Activated CD4-positive, alpha-beta memory T cell treated with anti-CD3 and anti-CD28 coated beads for 36 hours (primary cell): ENCODE data around the gene CXCL8. TPM values are rescaled to one million over a fixed set of nuclear protein-coding genes. Genes with fewer than 3 reads are reported as not detected.
"Not testable (repeated sequence)": the region's sequence is repeated elsewhere in the genome, so short reads cannot be mapped to it uniquely, and the experiment has no call there.

ENCODE experiments used
- CTCF ChIA-PET: fragments of 350-600 bp; sonication (Branson Sonifier 250); formaldehyde crosslinking; loops from one replicate; lab custom pipeline; 2021; ENCODE audit warnings: antibody characterized with exemption, inconsistent platforms; lab: Charles Lee
- POLR2A ChIA-PET: fragments of 350-600 bp; sonication (Branson Sonifier 250); formaldehyde crosslinking; loops from one replicate; lab custom pipeline; 2021; ENCODE audit warnings: antibody characterized with exemption; lab: Charles Lee
- DNase-seq: peaks from one replicate; pipeline ENCODE4 v3.0.0-alpha.2; 2020
- H3K27ac Mint-ChIP-seq: one replicate; pipeline ENCODE4 v1.8.0; 2021; ENCODE audit warnings: mixed read lengths
- H3K27me3 Mint-ChIP-seq: one replicate; pipeline ENCODE4 v1.8.0; 2021; ENCODE audit warnings: mixed read lengths
- H3K36me3 Mint-ChIP-seq: one replicate; pipeline ENCODE4 v1.8.0; 2021; ENCODE audit warnings: mixed read lengths
- H3K4me1 Mint-ChIP-seq: one replicate; pipeline ENCODE4 v1.8.0; 2021; ENCODE audit warnings: low read depth, mixed read lengths
- H3K4me3 Mint-ChIP-seq: one replicate; pipeline ENCODE4 v1.8.0; 2021; ENCODE audit warnings: mild to moderate bottlenecking, mixed read lengths
- H3K9me3 Mint-ChIP-seq: one replicate; pipeline ENCODE4 v1.8.0; 2021; ENCODE audit warnings: mixed read lengths
- intact Hi-C: fragments of 100-400 bp; cut with micrococcal nuclease; formaldehyde crosslinking; loops from one replicate; pipeline ENCODE4 v1.15.1; 2023
- total RNA-seq, 2 experiments: library from RNA; stranded (reverse); gene quantifications; one replicate each; pipeline ENCODE4 v1.2.3, GENCODE V29; 2021

Gene CXCL8
- total RNA-seq, result under 1 TPM; 0.56 to 0.81 TPM

DNA sequence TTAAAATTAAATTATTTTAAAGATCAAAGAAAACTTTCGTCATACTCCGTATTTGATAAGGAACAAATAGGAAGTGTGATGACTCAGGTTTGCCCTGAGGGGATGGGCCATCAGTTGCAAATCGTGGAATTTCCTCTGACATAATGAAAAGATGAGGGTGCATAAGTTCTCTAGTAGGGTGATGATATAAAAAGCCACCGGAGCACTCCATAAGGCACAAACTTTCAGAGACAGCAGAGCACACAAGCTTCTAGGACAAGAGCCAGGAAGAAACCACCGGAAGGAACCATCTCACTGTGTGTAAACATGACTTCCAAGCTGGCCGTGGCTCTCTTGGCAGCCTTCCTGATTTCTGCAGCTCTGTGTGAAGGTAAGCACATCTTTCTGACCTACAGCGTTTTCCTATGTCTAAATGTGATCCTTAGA lies at the start of gene CXCL8:
TSS of gene CXCL8 (plus strand) at position 217 of the 426 bp plus-strand sequence. CDS start at position 307, 90 bp downstream.
- CTCF ChIA-PET, result no interaction called here
- Mint-ChIP-seq H3K36me3 (no peaks in the 10 kb centered on the region), H3K4me3 (no peak within 1 kb of the TSS), H3K9me3 (peaks cover 2% of the 10 kb centered on the region), H3K27me3 (no peaks in the 10 kb centered on the region), H3K27ac (no peak within 1 kb of the TSS), H3K4me1 (no peaks in the 10 kb centered on the region)
- intact Hi-C loops, result no loop called here
- POLR2A ChIA-PET, result no interaction called here
- no peak for DNase-seq

DNA sequence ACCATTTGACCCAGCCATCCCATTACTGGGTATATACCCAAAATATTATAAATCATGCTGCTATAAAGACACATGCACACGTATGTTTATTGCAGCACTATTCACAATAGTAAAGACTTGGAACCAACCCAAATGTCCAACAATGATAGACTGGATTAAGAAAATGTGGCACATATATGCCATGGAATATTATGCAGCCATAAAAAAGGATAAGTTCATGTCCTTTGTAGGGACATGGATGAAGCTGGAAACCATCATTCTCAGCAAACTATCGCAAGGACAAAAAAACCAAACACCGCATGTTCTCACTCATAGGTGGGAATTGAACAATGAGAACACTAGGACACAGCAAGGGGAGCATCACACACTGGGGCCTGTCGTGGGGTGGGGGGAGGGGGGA lies 49.2 kb upstream of the CXCL8 start:
- intact Hi-C loops, DNase-seq, H3K4me1 Mint-ChIP-seq, H3K9me3 Mint-ChIP-seq, H3K27ac Mint-ChIP-seq, H3K36me3 Mint-ChIP-seq, H3K4me3 Mint-ChIP-seq, CTCF ChIA-PET, POLR2A ChIA-PET, H3K27me3 Mint-ChIP-seq: not testable (repeated sequence)

DNA sequence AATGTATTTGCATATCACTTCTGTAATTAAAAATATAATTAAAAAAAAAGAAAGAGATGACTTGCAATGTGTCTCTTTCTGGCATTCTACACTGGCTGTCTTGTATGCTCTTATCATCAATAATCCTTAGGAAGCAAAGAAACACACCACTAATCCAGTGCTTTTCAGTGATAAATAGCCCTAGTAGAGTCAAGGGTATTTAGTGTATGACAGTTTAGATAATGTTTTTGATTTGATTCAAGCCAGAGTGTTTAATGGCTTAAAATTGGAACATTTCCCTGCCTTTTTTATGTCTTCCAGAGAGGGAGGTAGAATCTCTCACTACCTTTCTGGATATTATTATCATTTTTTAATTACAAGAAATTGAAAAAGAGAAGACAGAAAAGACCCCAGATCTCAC lies 48.6 kb upstream of the CXCL8 start:
- ChIA-PET CTCF (no interaction called here), POLR2A (no interaction called here)
- H3K4me1 Mint-ChIP-seq, result no peaks in the 10 kb centered on the region
- no peaks in the 10 kb centered on the region for H3K36me3 Mint-ChIP-seq
- intact Hi-C loops, result no loop called here
- no peak for DNase-seq
- H3K27ac Mint-ChIP-seq, result no peak overlapping the region
- H3K4me3 Mint-ChIP-seq, result no peak overlapping the region
- H3K9me3 Mint-ChIP-seq, result peaks cover 3% of the 10 kb centered on the region
- no peaks in the 10 kb centered on the region for H3K27me3 Mint-ChIP-seq

DNA sequence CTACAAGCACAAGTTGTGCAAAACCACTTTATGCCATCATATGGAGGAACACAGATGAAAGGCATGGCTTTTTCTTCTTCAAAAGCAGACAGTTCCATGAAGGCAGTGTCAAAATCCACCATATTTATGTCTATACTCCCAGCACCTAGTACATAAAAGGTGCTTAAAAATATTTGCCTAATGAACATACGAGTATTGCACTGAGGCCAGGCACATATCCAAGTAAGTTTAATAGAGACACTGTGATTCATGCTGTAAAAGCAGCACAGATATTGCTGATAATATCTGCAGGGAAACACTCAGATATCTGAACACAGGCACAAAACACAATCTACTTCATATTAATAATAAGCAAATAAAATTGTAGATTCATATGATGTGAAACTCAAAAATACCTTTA lies 48.1 kb upstream of the CXCL8 start:
- H3K27ac Mint-ChIP-seq, result no peak overlapping the region

DNA sequence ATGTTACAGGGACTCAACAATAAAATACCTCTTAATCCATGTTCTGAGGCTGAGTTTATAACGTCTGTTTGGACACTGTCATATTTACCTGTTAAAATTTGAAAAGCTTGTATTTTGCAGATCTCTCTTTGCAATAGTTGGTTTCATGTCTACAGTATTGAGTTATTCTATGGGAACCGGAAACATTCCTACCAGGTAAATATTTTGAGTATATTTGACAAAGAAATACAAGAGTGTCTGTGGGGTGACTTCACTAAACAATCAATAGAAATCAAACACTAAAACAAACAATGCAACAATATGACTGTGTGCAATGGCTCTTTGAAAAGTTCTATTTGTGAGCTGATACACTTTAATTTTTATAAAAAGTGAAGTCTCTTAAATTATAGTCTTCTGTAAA lies 47.7 kb upstream of the CXCL8 start:
- Mint-ChIP-seq H3K9me3 (peaks cover 3% of the 10 kb centered on the region), H3K27me3 (no peaks in the 10 kb centered on the region), H3K36me3 (no peaks in the 10 kb centered on the region), H3K27ac (no peak overlapping the region), H3K4me1 (no peaks in the 10 kb centered on the region), H3K4me3 (no peak overlapping the region)
- DNase-seq, result no peak
- CTCF ChIA-PET, result no interaction called here
- intact Hi-C loops, result no loop called here
- POLR2A ChIA-PET, result no interaction called here

More for the DNA sequence above, 48.1 kb upstream of the CXCL8 start:
- no peaks in the 10 kb centered on the region for H3K36me3 Mint-ChIP-seq
- H3K4me1 Mint-ChIP-seq, result no peaks in the 10 kb centered on the region
- DNase-seq, result no peak
- H3K9me3 Mint-ChIP-seq, result peaks cover 3% of the 10 kb centered on the region
- CTCF ChIA-PET, result no interaction called here
- H3K27me3 Mint-ChIP-seq, result no peaks in the 10 kb centered on the region
- POLR2A ChIA-PET, result no interaction called here
- H3K4me3 Mint-ChIP-seq, result no peak overlapping the region
- intact Hi-C loops, result no loop called here

GRCh38 chr4:73693811-73694210 lies 46.6 kb upstream of the CXCL8 start:
- peaks cover 3% of the 10 kb centered on the region for H3K9me3 Mint-ChIP-seq
- intact Hi-C loops, result no loop called here
- H3K36me3 Mint-ChIP-seq, result no peaks in the 10 kb centered on the region
- POLR2A ChIA-PET, result no interaction called here
- CTCF ChIA-PET, result no interaction called here
- H3K27ac Mint-ChIP-seq, result no peak overlapping the region
- H3K4me3 Mint-ChIP-seq, result no peak overlapping the region
- DNase-seq, result no peak
- H3K27me3 Mint-ChIP-seq, result no peaks in the 10 kb centered on the region
- no peaks in the 10 kb centered on the region for H3K4me1 Mint-ChIP-seq

DNA sequence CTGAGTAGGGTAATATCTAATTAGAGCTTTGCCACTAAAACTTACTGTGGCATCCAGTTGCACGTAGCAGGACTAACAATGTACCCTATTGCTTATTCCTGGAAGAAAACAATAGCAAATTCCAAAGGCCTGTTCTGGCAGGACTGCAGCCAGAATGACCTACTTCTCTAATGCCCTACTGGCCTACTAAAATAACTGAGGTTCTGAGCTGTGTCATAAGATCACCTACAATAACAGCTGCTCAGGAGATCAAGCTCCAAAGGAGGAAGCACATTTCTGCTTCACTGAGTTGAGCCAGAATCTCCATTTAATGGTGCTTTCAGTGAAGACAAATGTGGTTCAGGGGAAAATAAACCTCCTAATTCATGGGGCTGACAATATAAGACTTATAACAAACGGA lies 42.2 kb upstream of the CXCL8 start:
- DNase-seq, result no peak
- Mint-ChIP-seq H3K4me1 (no peaks in the 10 kb centered on the region), H3K36me3 (no peaks in the 10 kb centered on the region), H3K9me3 (no peaks in the 10 kb centered on the region), H3K4me3 (no peak overlapping the region), H3K27ac (no peak overlapping the region), H3K27me3 (peaks cover 2% of the 10 kb centered on the region)
- intact Hi-C loops, result no loop called here
- ChIA-PET POLR2A (no interaction called here), CTCF (no interaction called here)

DNA sequence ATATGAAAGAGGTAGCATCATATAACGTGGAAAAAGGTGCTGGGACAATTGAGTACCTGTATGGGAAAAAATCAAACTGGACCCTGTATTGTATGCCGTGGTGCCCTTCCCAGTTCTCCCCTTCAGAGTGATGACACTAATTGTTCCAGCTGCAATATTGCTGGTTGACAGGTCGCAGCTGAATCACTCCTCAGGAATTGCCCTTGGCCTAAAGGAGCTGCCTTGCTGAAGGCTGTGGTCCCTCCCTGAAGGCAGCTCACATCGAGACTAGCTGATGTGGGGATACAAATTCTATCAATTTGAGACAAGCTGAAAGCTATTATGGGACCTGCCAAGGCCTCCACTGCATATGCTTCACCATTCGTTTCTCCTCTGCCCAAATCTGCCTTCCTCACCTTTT lies 39.3 kb upstream of the CXCL8 start:
- ChIA-PET POLR2A (no interaction called here), CTCF (no interaction called here)
- Mint-ChIP-seq H3K4me3 (no peak overlapping the region), H3K4me1 (no peaks in the 10 kb centered on the region), H3K9me3 (no peaks in the 10 kb centered on the region), H3K27me3 (peaks cover 8% of the 10 kb centered on the region), H3K36me3 (no peaks in the 10 kb centered on the region), H3K27ac (no peak overlapping the region)
- no peak for DNase-seq
- intact Hi-C loops, result no loop called here

- H3K36me3 Mint-ChIP-seq, result no peaks in the 10 kb centered on the region
- H3K9me3 Mint-ChIP-seq, result no peaks in the 10 kb centered on the region
- no peak overlapping the region for H3K27ac Mint-ChIP-seq
- peaks cover 10% of the 10 kb centered on the region for H3K27me3 Mint-ChIP-seq
- POLR2A ChIA-PET, result no interaction called here
- CTCF ChIA-PET, result no interaction called here
- H3K4me1 Mint-ChIP-seq, result no peaks in the 10 kb centered on the region
- H3K4me3 Mint-ChIP-seq, result no peak overlapping the region
- DNase-seq, result no peak
- intact Hi-C loops, result no loop called here
Measured at GRCh38 chr4:73702796-73703287, 37.5 kb upstream of the CXCL8 start.

GRCh38 chr4:73703320-73703719 lies 37.0 kb upstream of the CXCL8 start:
- H3K4me1 Mint-ChIP-seq, result no peaks in the 10 kb centered on the region
- H3K27me3 Mint-ChIP-seq, result peaks cover 10% of the 10 kb centered on the region
- intact Hi-C loops, result no loop called here
- no peak overlapping the region for H3K4me3 Mint-ChIP-seq
- no peaks in the 10 kb centered on the region for H3K9me3 Mint-ChIP-seq
- no peaks in the 10 kb centered on the region for H3K36me3 Mint-ChIP-seq
- no peak overlapping the region for H3K27ac Mint-ChIP-seq
- POLR2A ChIA-PET, result no interaction called here
- CTCF ChIA-PET, result no interaction called here
- DNase-seq, result no peak

DNA sequence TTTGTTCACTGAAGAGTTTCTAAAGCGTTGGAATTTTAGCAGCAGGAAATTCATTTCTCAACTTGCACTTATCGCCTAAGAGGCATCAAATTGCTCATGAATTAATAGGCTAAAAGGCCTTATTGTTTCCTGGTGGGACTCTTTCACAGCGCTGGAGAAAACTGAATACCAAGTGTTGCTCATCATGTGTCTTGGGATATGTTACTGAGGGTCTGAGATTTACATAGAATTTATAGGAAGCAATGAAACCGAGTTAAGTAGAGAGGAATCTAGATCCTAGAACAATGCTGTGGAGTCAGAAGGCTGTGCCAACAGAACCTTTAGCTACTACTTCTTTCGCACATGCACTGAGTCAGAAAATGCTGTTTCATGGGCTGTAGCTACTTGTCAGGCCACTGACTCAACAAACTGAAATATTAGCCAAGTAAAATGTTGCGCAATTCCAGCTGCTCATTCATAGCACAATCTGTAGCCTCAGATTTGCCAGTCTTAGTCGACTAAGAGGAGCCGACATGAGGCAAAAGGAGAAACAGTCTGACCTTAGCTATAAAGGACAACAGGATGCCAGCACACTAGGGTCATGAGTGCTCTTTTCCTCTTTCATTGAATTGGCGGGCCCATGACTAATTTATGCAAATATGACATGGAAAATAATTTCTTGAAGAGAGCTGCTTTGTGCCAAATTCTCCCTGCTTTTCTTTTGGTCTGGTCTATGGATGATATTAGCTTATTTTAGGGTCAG lies 35.9 kb upstream of the CXCL8 start:
- no peaks in the 10 kb centered on the region for H3K36me3 Mint-ChIP-seq
- DNase-seq, result no peak
- intact Hi-C loops, result no loop called here

GRCh38 chr4:73705056-73705432 lies 35.3 kb upstream of the CXCL8 start:
- H3K4me3 Mint-ChIP-seq, result no peak overlapping the region
- ChIA-PET CTCF (no interaction called here), POLR2A (no interaction called here)
- H3K27ac Mint-ChIP-seq, result no peak overlapping the region
- H3K27me3 Mint-ChIP-seq, result peaks cover 10% of the 10 kb centered on the region
- no peaks in the 10 kb centered on the region for H3K9me3 Mint-ChIP-seq
- no peak for DNase-seq
- H3K36me3 Mint-ChIP-seq, result no peaks in the 10 kb centered on the region
- no peaks in the 10 kb centered on the region for H3K4me1 Mint-ChIP-seq
- intact Hi-C loops, result no loop called here

More for the DNA sequence above, 35.9 kb upstream of the CXCL8 start:
- POLR2A ChIA-PET, result no interaction called here
- Mint-ChIP-seq H3K27ac (no peak overlapping the region), H3K4me3 (no peak overlapping the region), H3K4me1 (no peaks in the 10 kb centered on the region), H3K27me3 (peaks cover 10% of the 10 kb centered on the region), H3K9me3 (no peaks in the 10 kb centered on the region)
- CTCF ChIA-PET, result no interaction called here

GRCh38 chr4:73705721-73706120 lies 34.6 kb upstream of the CXCL8 start:
- Mint-ChIP-seq H3K4me3 (no peak overlapping the region), H3K36me3 (no peaks in the 10 kb centered on the region), H3K27me3 (peaks cover 8% of the 10 kb centered on the region), H3K27ac (no peak overlapping the region), H3K4me1 (no peaks in the 10 kb centered on the region), H3K9me3 (no peaks in the 10 kb centered on the region)
- DNase-seq, result no peak
- ChIA-PET CTCF (no interaction called here), POLR2A (no interaction called here)
- intact Hi-C loops, result no loop called here
